Common myeloid progenitor, CD34-positive (primary cell): ENCODE results near the gene SCYGR7.
"Not testable (repeated sequence)": the region's sequence is repeated elsewhere in the genome, so short reads cannot be mapped to it uniquely, and the experiment has no call there.

Source experiments
- CTCF ChIA-PET: fragments of 350-600 bp; sonication (Branson Sonifier 250); formaldehyde crosslinking; loops from one replicate; lab custom pipeline; 2021; ENCODE audit warnings: antibody characterized with exemption; lab: Charles Lee
- POLR2A ChIA-PET: fragments of 350-600 bp; sonication (Branson Sonifier 250); formaldehyde crosslinking; loops from one replicate; lab custom pipeline; 2021; ENCODE audit warnings: antibody characterized with exemption; lab: Charles Lee
- DNase-seq, 3 donors: peaks; one replicate each; pipeline versions ENCODE4 v3.0.0 to v3.0.0-alpha.2; 2013
- H3K27ac ChIP-seq, 2 experiments: 1 replicate in 1 of 2; 2 replicates in 1 of 2; pipeline ENCODE4 v1.7.0; 2013; ENCODE audit warnings: inconsistent platforms in 2 of 2, low read length in 2 of 2, mild to moderate bottlenecking in 2 of 2, low read depth in 1 of 2, moderate library complexity in 1 of 2; ENCODE audit not compliant: severe bottlenecking in 2 of 2, insufficient read depth in 1 of 2, poor library complexity in 1 of 2
- H3K27me3 ChIP-seq, 5 experiments: replicated peaks in 2 of 5; 1 replicate in 3 of 5; 2 replicates in 2 of 5; pipeline versions ENCODE4 v1.6.1 to v1.7.0; 2013; ENCODE audit warnings: low read length in 4 of 5, mild to moderate bottlenecking in 2 of 5, moderate library complexity in 2 of 5, inconsistent platforms in 1 of 5; ENCODE audit not compliant: insufficient read depth in 5 of 5, control insufficient read depth in 4 of 5
- H3K36me3 ChIP-seq, 4 experiments: 1 replicate in 2 of 4; 2 replicates in 2 of 4; pipeline versions ENCODE4 v1.6.1 to v1.7.0; 2013; ENCODE audit warnings: low read length in 3 of 4, control low read depth in 1 of 4, mild to moderate bottlenecking in 1 of 4; ENCODE audit not compliant: control insufficient read depth in 4 of 4, insufficient read depth in 4 of 4
- H3K4me1 ChIP-seq, 4 experiments: 1 replicate in 3 of 4; 2 replicates in 1 of 4; pipeline versions ENCODE4 v1.6.1 to v1.7.1; 2013; ENCODE audit warnings: low read length in 3 of 4, mild to moderate bottlenecking in 3 of 4, control low read depth in 1 of 4, inconsistent platforms in 1 of 4, moderate library complexity in 1 of 4; ENCODE audit not compliant: control insufficient read depth in 4 of 4, insufficient read depth in 4 of 4; ENCODE audit errors: control extremely low read depth in 1 of 4
- H3K4me3 ChIP-seq, 7 experiments: 1 replicate in 4 of 7; 2 replicates in 3 of 7; pipeline versions ENCODE4 v1.5.1 to v1.7.0; 2013; ENCODE audit warnings: mild to moderate bottlenecking in 7 of 7, low read length in 6 of 7, moderate library complexity in 6 of 7, inconsistent platforms in 2 of 7, low read depth in 2 of 7, control low read depth in 1 of 7; ENCODE audit not compliant: insufficient read depth in 4 of 7, control insufficient read depth in 1 of 7; ENCODE audit errors: extremely low read depth in 1 of 7
- H3K9me3 ChIP-seq, 5 experiments: 1 replicate in 4 of 5; 2 replicates in 1 of 5; pipeline versions ENCODE4 v1.6.1 to v1.7.1; 2013; ENCODE audit warnings: low read length in 4 of 5, mild to moderate bottlenecking in 2 of 5, inconsistent platforms in 1 of 5, low read depth in 1 of 5, moderate library complexity in 1 of 5; ENCODE audit not compliant: control insufficient read depth in 4 of 5, insufficient read depth in 2 of 5; ENCODE audit errors: control extremely low read depth in 1 of 5
- WGBS: methylation state at CpG from one replicate; pipeline ENCODE4 v1.1.5; 2013; ENCODE audit not compliant: insufficient coverage; 5-methylcytosine and 5-hydroxymethylcytosine counted together

SCYGR7 gene

GRCh38 chr2:227756261-227756660 lies 28.1 kb downstream of the SCYGR7 start:
- H3K27ac ChIP-seq, H3K27me3 ChIP-seq, H3K4me1 ChIP-seq, H3K4me3 ChIP-seq, DNase-seq, POLR2A ChIA-PET, H3K36me3 ChIP-seq, H3K9me3 ChIP-seq: not testable (repeated sequence)
- WGBS, result 0% methylated on average over 1 of the region's 4 CpGs
- CTCF ChIA-PET, result interaction anchor here (2.6 kb wide), 1 partner anchor 10 kb away, joined by 13 read pairs; no protein-coding TSS in a partner anchor

- DNase-seq, result peak in 2 of 3 donors; percentile 4 to 6
- no peaks in the 10 kb centered on the region for H3K27me3 ChIP-seq
- H3K4me1 ChIP-seq, result no peaks in the 10 kb centered on the region
- no peak overlapping the region for H3K27ac ChIP-seq
- no peak overlapping the region for H3K4me3 ChIP-seq
- H3K36me3 ChIP-seq, result no peaks in the 10 kb centered on the region
- ChIA-PET CTCF (no interaction called here), POLR2A (no interaction called here)
- no peaks in the 10 kb centered on the region for H3K9me3 ChIP-seq
- whole genome bisulfite sequencing, result 73% methylated on average over 13 of the region's 13 CpGs
These were observed 31.4 kb downstream of the SCYGR7 start for GRCh38 chr2:227759411-227760118.

- Histone ChIP-seq H3K4me3 (no peak overlapping the region), H3K27me3 (no peaks in the 10 kb centered on the region), H3K36me3 (no peaks in the 10 kb centered on the region), H3K4me1 (no peaks in the 10 kb centered on the region), H3K27ac (no peak overlapping the region), H3K9me3 (no peaks in the 10 kb centered on the region)
- ChIA-PET POLR2A (no interaction called here), CTCF (interaction anchor here (1.5 kb wide), 1 partner anchor 629 kb away, joined by 4 read pairs; no protein-coding TSS in a partner anchor)
- DNase-seq, result no peak
- WGBS, result 100% methylated on average over 2 of the region's 6 CpGs
These were observed 33.8 kb downstream of the SCYGR7 start for GRCh38 chr2:227761740-227762476.

DNA sequence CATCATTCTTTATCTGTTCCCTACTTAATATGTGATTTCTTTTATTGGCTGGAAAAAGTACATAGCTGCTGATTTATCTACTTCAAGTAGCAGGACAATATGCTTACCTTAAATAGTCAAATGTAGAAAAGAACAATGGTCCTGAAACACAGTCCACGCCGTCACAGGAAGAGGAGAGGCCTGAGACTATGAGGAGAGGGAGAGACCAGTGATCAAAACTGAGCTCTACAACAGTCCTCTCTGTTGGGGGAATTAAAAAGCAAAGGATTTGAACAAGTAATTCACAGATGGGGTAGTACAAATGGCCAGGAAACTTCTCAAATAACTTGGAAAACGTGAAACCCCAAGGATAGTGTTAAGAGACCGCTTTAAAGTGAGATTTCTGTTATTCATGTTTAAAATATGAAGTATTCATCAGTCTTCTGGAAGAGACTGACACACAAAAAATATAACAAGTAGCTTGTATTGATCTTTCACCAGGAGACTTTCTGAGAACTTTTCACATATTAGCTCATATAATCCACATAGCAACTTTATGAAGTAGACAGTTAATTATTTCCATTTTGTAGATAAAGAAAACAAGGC lies 37.7 kb downstream of the SCYGR7 start:
- ChIA-PET CTCF (interaction anchor here (0.7 to 2.7 kb wide), 16 partner anchors 9 to 634 kb away, joined by 3 to 23 read pairs (median 4); no protein-coding TSS in a partner anchor), POLR2A (no interaction called here)

GRCh38 chr2:227766373-227766883 lies 38.3 kb downstream of the SCYGR7 start:
- Histone ChIP-seq H3K27ac (no peak overlapping the region), H3K4me1 (no peaks in the 10 kb centered on the region), H3K36me3 (no peaks in the 10 kb centered on the region), H3K9me3 (no peaks in the 10 kb centered on the region), H3K27me3 (no peaks in the 10 kb centered on the region), H3K4me3 (no peak overlapping the region)
- ChIA-PET POLR2A (no interaction called here), CTCF (interaction anchor here (0.7 to 2.7 kb wide), 17 partner anchors 10 to 635 kb away, joined by 3 to 23 read pairs (median 5); no protein-coding TSS in a partner anchor)
- peak; percentile 48 to 65 (median 59) for DNase-seq
- WGBS, result 23% methylated on average over 9 of the region's 11 CpGs

More for the DNA sequence above, 37.7 kb downstream of the SCYGR7 start:
- Histone ChIP-seq H3K27me3 (no peaks in the 10 kb centered on the region), H3K27ac (no peak overlapping the region), H3K4me1 (no peaks in the 10 kb centered on the region), H3K4me3 (no peak overlapping the region), H3K36me3 (no peaks in the 10 kb centered on the region), H3K9me3 (no peaks in the 10 kb centered on the region)
- no peak for DNase-seq
- WGBS, result 93% methylated on average over 3 of the region's 4 CpGs

DNA sequence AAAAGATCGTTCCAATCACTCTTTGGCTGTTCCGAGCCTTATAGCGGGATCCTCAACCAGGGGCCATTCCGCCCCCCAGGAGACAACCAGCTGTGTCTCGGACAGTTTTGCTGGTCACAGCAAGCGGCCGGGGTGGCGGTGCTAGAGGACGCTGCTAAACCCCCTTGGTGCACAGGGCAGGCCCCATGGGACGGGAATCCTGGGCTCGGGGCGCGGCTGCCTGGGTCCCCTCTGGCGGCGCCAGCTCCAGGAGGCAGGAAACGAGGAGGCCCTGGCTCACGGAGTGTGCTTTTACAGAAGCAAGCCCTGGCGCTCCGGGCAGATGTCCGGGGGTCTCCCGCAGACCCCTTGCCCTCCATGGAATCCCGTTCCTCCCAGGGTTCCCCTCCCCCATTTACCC lies 39.7 kb downstream of the SCYGR7 start:
- WGBS, result 93% methylated on average over 22 of the region's 22 CpGs
- Histone ChIP-seq H3K27me3 (no peaks in the 10 kb centered on the region), H3K4me3 (no peak overlapping the region), H3K36me3 (no peaks in the 10 kb centered on the region), H3K27ac (no peak overlapping the region), H3K9me3 (no peaks in the 10 kb centered on the region), H3K4me1 (no peaks in the 10 kb centered on the region)
- CTCF ChIA-PET, result interaction anchor here (1.8 kb wide), 1 partner anchor 12 kb away, joined by 5 read pairs; no protein-coding TSS in a partner anchor
- POLR2A ChIA-PET, result no interaction called here
- no peak for DNase-seq
